Measurements from ENCODE around the gene XCR1. TPM values are rescaled to one million over a fixed set of nuclear protein-coding genes. Genes with fewer than 3 reads are reported as not detected.

XCR1 gene
- total and polyA plus RNA-seq, 4 donors: 0.04 to 1.1 (median 0.31) TPM

- Histone ChIP-seq H3K4me1 (ENCODE audit: control insufficient read depth in 5 of 5, insufficient read depth in 5 of 5, low read length in 5 of 5) (no peaks in the 10 kb centered on the region), H3K36me3 (ENCODE audit: control insufficient read depth in 4 of 4, insufficient read depth in 4 of 4, low read length in 4 of 4) (no peaks in the 10 kb centered on the region), H3K4me3 (no peak overlapping the region), H3K27me3 (ENCODE audit: control insufficient read depth in 3 of 3, insufficient read depth in 3 of 3, low read length in 2 of 3) (no peaks in the 10 kb centered on the region), H3K9ac (ENCODE audit: insufficient read depth in 1 of 2, low read length in 2 of 2) (no peak overlapping the region), H3K9me3 (ENCODE audit: control insufficient read depth in 4 of 4, insufficient read depth in 3 of 4, low read length in 3 of 4) (no peaks in the 10 kb centered on the region), H3K27ac (ENCODE audit: low read depth in 1 of 2, low read length in 1 of 2) (no peak overlapping the region)
- no peak for ATAC-seq (ENCODE audit: insufficient read depth, low FRiP score)
- TF ChIP-seq CTCF (IDR thresholded peaks at IDR 0.05; ENCODE audit: control extremely low read depth, extremely low read depth): no peak
- WGBS, 2 donors: 91 to 98% methylated on average over 2 of the region's 2 CpGs
- no peak for DNase-seq
These were observed 44.1 kb upstream of the XCR1 start for GRCh38 chr3:46071222-46071858.

- TF ChIP-seq CTCF (IDR thresholded peaks at IDR 0.05; ENCODE audit: control extremely low read depth, extremely low read depth): no peak
- Histone ChIP-seq H3K27me3 (ENCODE audit: control insufficient read depth in 3 of 3, insufficient read depth in 3 of 3, low read length in 2 of 3) (no peaks in the 10 kb centered on the region), H3K9me3 (ENCODE audit: control insufficient read depth in 4 of 4, insufficient read depth in 3 of 4, low read length in 3 of 4) (no peaks in the 10 kb centered on the region), H3K36me3 (ENCODE audit: control insufficient read depth in 4 of 4, insufficient read depth in 4 of 4, low read length in 4 of 4) (no peaks in the 10 kb centered on the region), H3K9ac (ENCODE audit: insufficient read depth in 1 of 2, low read length in 2 of 2) (no peak overlapping the region), H3K4me3 (no peak overlapping the region), H3K4me1 (ENCODE audit: control insufficient read depth in 5 of 5, insufficient read depth in 5 of 5, low read length in 5 of 5) (no peaks in the 10 kb centered on the region), H3K27ac (ENCODE audit: low read depth in 1 of 2, low read length in 1 of 2) (no peak overlapping the region)
- DNase-seq (no peak), ATAC-seq (ENCODE audit: insufficient read depth, low FRiP score) (no peak)
- 44 to 55% methylated on average over 1 of the region's 1 CpG for WGBS, 2 donors
These were observed 43.4 kb upstream of the XCR1 start for GRCh38 chr3:46070595-46071093.

- Histone ChIP-seq H3K4me1 (ENCODE audit: control insufficient read depth in 5 of 5, insufficient read depth in 5 of 5, low read length in 5 of 5) (peaks cover 0 to 5% (median 0%) of the 10 kb centered on the region in 5 donors), H3K4me3 (no peak overlapping the region), H3K27ac (ENCODE audit: low read depth in 1 of 2, low read length in 1 of 2) (no peak overlapping the region), H3K9me3 (ENCODE audit: control insufficient read depth in 4 of 4, insufficient read depth in 3 of 4, low read length in 3 of 4) (no peaks in the 10 kb centered on the region), H3K9ac (ENCODE audit: insufficient read depth in 1 of 2, low read length in 2 of 2) (no peak overlapping the region), H3K27me3 (ENCODE audit: control insufficient read depth in 3 of 3, insufficient read depth in 3 of 3, low read length in 2 of 3) (no peaks in the 10 kb centered on the region), H3K36me3 (ENCODE audit: control insufficient read depth in 4 of 4, insufficient read depth in 4 of 4, low read length in 4 of 4) (no peaks in the 10 kb centered on the region)
- 55 to 59% methylated on average over 4 of the region's 4 CpGs for WGBS, 2 donors
- TF ChIP-seq CTCF (IDR thresholded peaks at IDR 0.05; ENCODE audit: control extremely low read depth, extremely low read depth): no peak
- ATAC-seq (ENCODE audit: insufficient read depth, low FRiP score): no peak
- DNase-seq: no peak
These were observed 41.2 kb upstream of the XCR1 start for GRCh38 chr3:46068501-46068900.

GRCh38 chr3:46067401-46067800, 40.1 kb upstream of the XCR1 start:
- TF ChIP-seq CTCF (IDR thresholded peaks at IDR 0.05; ENCODE audit: control extremely low read depth, extremely low read depth): no peak
- Histone ChIP-seq H3K36me3 (ENCODE audit: control insufficient read depth in 4 of 4, insufficient read depth in 4 of 4, low read length in 4 of 4) (no peaks in the 10 kb centered on the region), H3K27me3 (ENCODE audit: control insufficient read depth in 3 of 3, insufficient read depth in 3 of 3, low read length in 2 of 3) (no peaks in the 10 kb centered on the region), H3K4me1 (ENCODE audit: control insufficient read depth in 5 of 5, insufficient read depth in 5 of 5, low read length in 5 of 5) (peaks cover 0 to 9% (median 0%) of the 10 kb centered on the region in 5 donors), H3K4me3 (no peak overlapping the region), H3K9me3 (ENCODE audit: control insufficient read depth in 4 of 4, insufficient read depth in 3 of 4, low read length in 3 of 4) (no peaks in the 10 kb centered on the region), H3K27ac (ENCODE audit: low read depth in 1 of 2, low read length in 1 of 2) (no peak overlapping the region), H3K9ac (ENCODE audit: insufficient read depth in 1 of 2, low read length in 2 of 2) (no peak overlapping the region)
- DNase-seq (no peak), ATAC-seq (ENCODE audit: insufficient read depth, low FRiP score) (no peak)

Measured in lung (tissue), 12 donors.